Mesothelial cell of epicardium (in vitro differentiated cells): ENCODE results near the gene RFX3. TPM values are rescaled to one million over a fixed set of nuclear protein-coding genes. Genes with fewer than 3 reads are reported as not detected.

Experiments used
- DNase-seq, 2 experiments: peaks; one replicate each; pipeline ENCODE4 v3.0.0; 2021; ENCODE audit warnings: low spot score in 2 of 2; ENCODE audit not compliant: unreplicated experiment in 2 of 2
- H3K27ac Mint-ChIP-seq: 2 replicates; pipeline ENCODE4 v1.8.0; 2021; ENCODE audit warnings: mixed read lengths
- H3K27me3 Mint-ChIP-seq: 2 replicates; pipeline ENCODE4 v1.8.0; 2021; ENCODE audit warnings: low read depth, mixed read lengths
- H3K36me3 Mint-ChIP-seq: 2 replicates; pipeline ENCODE4 v1.8.0; 2021; ENCODE audit warnings: mixed read lengths
- H3K4me1 Mint-ChIP-seq: 2 replicates; pipeline ENCODE4 v1.8.0; 2021; ENCODE audit warnings: mixed read lengths
- H3K4me3 Mint-ChIP-seq: 2 replicates; pipeline ENCODE4 v1.8.0; 2021; ENCODE audit warnings: mild to moderate bottlenecking, moderate library complexity, mixed read lengths
- H3K9me3 Mint-ChIP-seq: 2 replicates; pipeline ENCODE4 v1.8.0; 2021; ENCODE audit warnings: mixed read lengths
- CTCF ChIP-seq: fragments of 200-600 bp; sonication (generic); IDR thresholded peaks from one replicate; pipeline ENCODE4 v1.5.0; 2021; ENCODE audit warnings: antibody characterized with exemption; ENCODE audit not compliant: unreplicated experiment
- total RNA-seq: library from RNA; stranded (reverse); gene quantifications from 3 replicates; pipeline ENCODE4 v1.2.1, GENCODE V29; 2021

RFX3 gene
- total RNA-seq, 1 donor from 2014 or later, result 42.5 TPM

GRCh38 chr9:3200331-3200774 is 325.4 kb downstream of the RFX3 start:
- Mint-ChIP-seq H3K27me3 (no peaks in the 10 kb centered on the region), H3K27ac (no peak overlapping the region), H3K4me3 (no peak overlapping the region), H3K9me3 (peaks cover 5% of the 10 kb centered on the region), H3K36me3 (no peaks in the 10 kb centered on the region), H3K4me1 (no peaks in the 10 kb centered on the region)
- no peak for TF ChIP-seq CTCF
- DNase-seq, result no peak

- peaks cover 14% of the 10 kb centered on the region for H3K27me3 Mint-ChIP-seq
- H3K27ac Mint-ChIP-seq, result no peak overlapping the region
- no peaks in the 10 kb centered on the region for H3K4me1 Mint-ChIP-seq
- H3K9me3 Mint-ChIP-seq, result no peaks in the 10 kb centered on the region
- no peaks in the 10 kb centered on the region for H3K36me3 Mint-ChIP-seq
- no peak for DNase-seq
- no peak overlapping the region for H3K4me3 Mint-ChIP-seq
- no peak for TF ChIP-seq CTCF
These were observed 332.0 kb downstream of the RFX3 start for GRCh38 chr9:3193791-3194190.

- Mint-ChIP-seq H3K9me3 (no peaks in the 10 kb centered on the region), H3K27ac (no peak overlapping the region), H3K27me3 (peaks cover 30% of the 10 kb centered on the region), H3K4me3 (no peak overlapping the region), H3K4me1 (no peaks in the 10 kb centered on the region), H3K36me3 (no peaks in the 10 kb centered on the region)
- DNase-seq, result no peak
- TF ChIP-seq CTCF, result no peak
These were observed 334.1 kb downstream of the RFX3 start for GRCh38 chr9:3191715-3192114.

- H3K4me1 Mint-ChIP-seq, result no peaks in the 10 kb centered on the region
- no peaks in the 10 kb centered on the region for H3K36me3 Mint-ChIP-seq
- no peak for TF ChIP-seq CTCF
- peaks cover 44% of the 10 kb centered on the region for H3K27me3 Mint-ChIP-seq
- no peak for DNase-seq
- H3K9me3 Mint-ChIP-seq, result no peaks in the 10 kb centered on the region
- H3K27ac Mint-ChIP-seq, result no peak overlapping the region
- H3K4me3 Mint-ChIP-seq, result no peak overlapping the region
These were observed 336.5 kb downstream of the RFX3 start for GRCh38 chr9:3189113-3189861.

- Mint-ChIP-seq H3K4me1 (no peaks in the 10 kb centered on the region), H3K9me3 (no peaks in the 10 kb centered on the region), H3K27me3 (peaks cover 53% of the 10 kb centered on the region), H3K36me3 (no peaks in the 10 kb centered on the region), H3K27ac (no peak overlapping the region), H3K4me3 (no peak overlapping the region)
- no peak for DNase-seq
- no peak for TF ChIP-seq CTCF
These were observed 339.1 kb downstream of the RFX3 start for GRCh38 chr9:3186751-3187150.
